HL-60 (cell line): Measurements from ENCODE around the gene ALDH9A1.

Experiments
- CTCF ChIP-seq: IDR thresholded peaks from one replicate; pipeline ENCODE4 v1.5.1; 2011; ENCODE audit warnings: low read length, control low read depth, inconsistent platforms; ENCODE audit not compliant: insufficient read depth
- REST ChIP-seq: IDR thresholded peaks from 2 replicates; pipeline ENCODE4 v1.6.1; 2012; ENCODE audit warnings: low read depth; ENCODE audit not compliant: insufficient replicate concordance

- TF ChIP-seq CTCF (no peak), REST (no peak)
Observed at GRCh38 chr1:165631342-165632151, 66.8 kb downstream of the ALDH9A1 start.
